Islet of Langerhans (tissue), 1 donor: ENCODE data around the gene DENND1A.

Source experiments
- FAIRE-seq: peaks from one replicate; lab custom pipeline; 2011; peaks lifted over from hg19 to GRCh38; lab: Jason Lieb, UNC

Gene DENND1A

DNA sequence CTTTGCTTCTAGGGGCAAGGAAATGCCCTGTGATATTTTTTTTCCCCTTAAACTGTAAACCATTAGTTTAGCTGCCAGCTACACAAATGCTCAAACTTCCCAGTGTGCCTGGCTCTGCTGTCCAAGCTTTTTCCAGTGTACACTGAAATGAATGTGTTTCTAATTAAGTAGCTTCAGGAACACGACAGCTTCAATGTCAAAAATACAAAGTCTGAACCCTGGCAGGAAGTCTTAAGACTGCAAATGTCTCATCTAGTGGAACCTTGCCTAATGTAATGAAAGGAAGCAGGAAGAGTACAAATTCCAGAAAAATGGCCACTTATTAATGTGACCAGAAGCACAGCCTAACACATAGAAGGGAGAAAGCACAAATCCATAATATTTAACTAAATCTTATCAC lies 318.7 kb downstream of the DENND1A start:
- no peak for FAIRE-seq

DNA sequence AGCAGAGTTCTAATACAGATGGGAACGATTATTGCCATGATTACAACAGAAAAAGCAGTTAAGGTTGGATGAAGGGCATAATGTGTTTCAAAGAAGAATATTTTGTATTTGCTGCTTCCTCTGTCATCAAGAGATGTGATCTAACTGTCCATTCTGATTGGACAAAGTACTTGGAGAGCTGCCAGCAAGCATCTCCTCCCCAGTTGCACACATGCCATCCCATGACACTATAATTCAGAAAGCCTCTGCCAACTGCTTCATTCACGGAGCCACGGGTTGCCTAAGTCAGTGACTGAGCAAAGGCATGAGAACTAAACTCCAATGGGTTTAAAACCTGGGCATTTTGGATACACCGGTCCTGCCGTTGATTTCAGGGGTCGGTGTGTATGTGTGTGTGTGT lies 320.1 kb downstream of the DENND1A start:
- FAIRE-seq, result no peak

DNA sequence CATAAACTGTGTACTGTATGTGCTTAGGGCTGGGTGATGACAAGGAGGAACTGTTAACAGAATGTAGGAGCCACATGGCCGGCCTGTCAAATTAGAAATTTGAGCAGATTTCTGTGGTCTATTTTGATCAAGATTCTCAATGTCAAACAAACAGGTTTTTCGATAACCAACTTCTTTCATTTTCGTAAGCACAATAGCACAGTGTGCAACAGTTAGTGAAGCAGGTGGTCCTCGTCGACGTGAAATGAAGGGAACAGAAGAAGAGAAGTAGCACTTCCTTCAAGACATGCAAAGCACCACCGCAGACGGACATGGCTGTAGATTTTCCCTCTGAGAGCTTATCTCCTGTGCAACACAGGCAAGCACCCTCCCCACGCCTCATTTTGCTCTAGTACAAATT lies 321.8 kb downstream of the DENND1A start:
- FAIRE-seq, result no peak

DNA sequence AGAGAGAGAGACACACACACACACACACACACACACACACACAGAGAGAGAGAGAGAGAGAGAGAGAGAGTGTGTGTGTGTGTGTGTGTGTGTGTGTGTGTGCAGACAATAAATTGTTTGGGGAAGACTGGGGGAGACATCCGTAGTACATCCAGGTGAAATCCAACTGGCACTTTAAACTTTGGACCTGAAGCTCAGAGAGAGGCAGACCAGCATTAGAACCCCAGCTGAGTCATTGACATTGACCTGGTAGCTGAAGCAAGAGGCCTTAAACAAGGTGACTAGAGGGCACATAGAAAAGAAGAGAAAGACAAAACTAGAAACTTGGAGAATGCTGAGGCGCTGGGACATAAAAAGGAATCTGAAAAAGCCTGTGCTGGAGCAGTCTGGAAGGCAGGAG lies 322.4 kb downstream of the DENND1A start:
- FAIRE-seq, result no peak

DNA sequence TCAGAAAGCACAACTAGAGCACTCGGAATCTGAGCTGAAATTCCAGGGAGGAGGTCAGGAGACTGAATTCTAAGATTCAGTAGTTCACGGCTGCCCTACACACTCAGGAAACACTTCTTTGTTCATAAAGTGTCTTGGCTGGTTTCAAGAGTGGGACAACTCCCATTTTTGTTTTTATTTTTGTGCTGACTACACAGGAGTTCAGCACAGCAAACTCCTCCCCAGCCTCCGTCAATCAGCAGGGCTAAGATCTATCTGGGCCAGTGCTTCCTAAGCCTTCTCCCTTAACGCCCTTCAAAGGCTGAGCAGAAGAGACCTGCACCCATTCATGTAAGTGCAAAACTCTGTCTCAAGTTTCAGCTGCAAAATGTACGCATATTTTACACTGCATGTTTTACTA lies 323.8 kb downstream of the DENND1A start:
- FAIRE-seq, result no peak

DNA sequence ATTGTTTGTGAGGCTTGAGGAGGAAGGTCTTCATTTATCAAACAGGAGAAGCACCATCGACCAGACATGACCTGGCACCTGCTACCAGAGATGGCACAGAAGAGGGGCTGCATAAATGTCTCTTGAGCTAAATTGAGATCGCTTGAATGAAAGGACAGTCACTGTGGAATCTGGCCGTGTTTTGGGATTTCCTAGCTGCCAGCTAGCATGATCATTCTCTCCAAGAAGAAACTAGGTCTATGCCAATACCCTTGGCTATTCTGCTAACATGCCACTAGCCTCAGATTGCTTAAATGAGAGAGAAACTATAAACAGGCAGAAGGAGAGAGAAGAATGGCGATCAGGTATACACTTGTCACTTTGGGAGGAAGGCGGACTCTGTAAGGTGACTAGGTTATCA lies 324.6 kb downstream of the DENND1A start:
- FAIRE-seq, result no peak

DNA sequence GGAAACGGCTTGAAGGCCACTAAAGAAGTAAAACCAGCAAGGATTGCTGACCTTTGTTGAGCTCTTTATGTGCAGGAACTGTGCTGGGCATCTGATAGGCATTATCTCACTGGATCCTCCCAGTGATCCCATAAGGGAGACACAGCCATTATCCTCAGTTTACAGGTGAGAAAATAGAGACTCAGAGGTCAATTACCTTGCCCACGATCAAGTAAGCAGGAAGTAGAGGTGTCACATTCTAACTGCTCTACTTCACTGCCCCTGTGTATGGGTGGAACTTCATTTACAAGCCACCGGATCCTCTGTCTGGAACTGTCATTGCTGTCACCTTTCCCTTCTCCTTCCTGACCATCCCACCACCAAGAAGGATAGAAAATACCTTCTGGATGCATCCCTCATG lies 325.1 kb downstream of the DENND1A start:
- no peak for FAIRE-seq

DNA sequence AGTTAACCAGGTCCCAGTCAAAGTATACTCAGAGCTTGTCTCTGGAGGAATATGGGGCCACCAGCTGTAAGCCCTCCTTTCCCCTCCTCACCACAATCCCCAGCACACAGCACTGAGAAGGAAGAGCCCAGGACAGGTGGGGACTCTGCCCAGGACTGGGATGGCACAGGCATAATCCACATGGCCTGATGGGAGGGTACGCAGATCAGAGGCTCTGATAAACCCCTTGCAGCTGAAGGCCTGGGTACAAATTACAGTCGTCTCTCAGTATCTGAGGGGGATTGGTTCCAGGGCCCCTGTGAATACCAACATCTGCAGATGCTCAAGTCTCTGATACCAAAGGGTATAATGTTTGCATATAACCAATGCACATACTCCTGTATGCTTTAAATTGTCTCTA lies 328.1 kb downstream of the DENND1A start:
- FAIRE-seq, result no peak

DNA sequence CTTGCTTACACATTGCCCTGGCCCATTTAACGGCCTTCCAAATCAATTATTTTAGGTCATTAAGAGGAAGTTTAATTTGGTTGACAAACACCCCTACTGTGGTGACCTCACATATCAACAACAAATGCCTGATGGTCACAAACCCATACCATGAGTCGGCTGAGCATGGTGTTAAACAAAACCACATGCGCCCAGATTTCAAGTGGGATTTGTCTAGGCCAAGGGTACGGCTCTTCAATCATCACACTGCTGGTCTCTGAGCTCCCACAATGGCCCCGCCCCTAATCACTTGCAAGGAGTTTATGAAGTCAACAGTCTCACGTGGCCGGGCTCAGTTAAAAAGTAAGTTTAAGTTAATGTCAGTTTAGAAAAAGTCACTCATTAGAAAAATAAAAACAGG lies 330.1 kb downstream of the DENND1A start:
- no peak for FAIRE-seq

DNA sequence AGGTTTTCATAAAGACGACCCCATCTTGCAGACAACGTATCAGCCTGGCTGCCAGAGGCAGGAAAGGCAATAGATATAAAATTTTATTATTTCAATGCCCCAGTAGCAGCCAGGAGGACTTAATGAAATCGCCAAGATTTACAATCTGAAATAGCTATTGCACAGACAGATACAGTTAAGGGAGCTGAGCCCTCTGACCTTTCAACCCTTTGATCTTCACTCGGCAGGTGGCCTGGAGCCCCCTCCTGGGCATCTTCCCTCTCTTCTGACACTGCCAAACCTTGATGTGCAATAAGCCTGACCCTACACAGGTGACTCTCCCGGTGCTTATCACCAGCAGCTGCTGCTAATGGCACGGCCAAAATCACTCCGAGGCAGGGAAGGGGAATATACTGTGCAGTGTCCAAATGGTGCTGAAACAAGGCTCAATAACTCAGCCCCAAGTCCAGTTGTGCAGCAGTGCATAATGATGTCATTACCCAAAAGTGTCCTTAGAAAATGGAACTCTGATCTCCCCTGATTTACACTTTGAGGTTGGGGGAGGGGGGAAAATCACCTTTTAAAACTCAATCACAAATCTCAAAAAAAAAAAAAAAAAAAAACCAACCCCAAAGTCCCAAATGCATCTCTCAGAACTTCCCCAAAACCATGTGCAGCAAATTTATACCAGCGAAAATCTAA lies 331.9 kb downstream of the DENND1A start:
- no peak for FAIRE-seq

DNA sequence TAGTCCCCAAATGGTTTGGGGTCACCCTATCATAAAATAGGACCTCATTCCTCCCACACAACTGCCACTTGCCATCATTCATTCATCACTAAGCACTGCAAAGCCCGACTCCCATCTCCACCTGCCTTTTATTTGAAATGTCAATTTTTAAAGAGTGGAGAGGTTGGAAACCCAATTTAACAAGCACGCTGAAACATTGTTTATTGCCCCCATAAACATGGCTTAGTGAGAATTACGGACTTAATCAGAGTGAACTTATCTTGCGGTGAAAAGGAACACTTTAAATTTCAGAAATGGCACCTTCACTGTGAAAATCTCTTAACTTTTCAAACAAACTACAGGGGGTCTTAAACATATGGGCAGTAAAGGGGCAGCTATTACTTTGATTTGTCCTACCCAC lies 332.9 kb downstream of the DENND1A start:
- no peak for FAIRE-seq

DNA sequence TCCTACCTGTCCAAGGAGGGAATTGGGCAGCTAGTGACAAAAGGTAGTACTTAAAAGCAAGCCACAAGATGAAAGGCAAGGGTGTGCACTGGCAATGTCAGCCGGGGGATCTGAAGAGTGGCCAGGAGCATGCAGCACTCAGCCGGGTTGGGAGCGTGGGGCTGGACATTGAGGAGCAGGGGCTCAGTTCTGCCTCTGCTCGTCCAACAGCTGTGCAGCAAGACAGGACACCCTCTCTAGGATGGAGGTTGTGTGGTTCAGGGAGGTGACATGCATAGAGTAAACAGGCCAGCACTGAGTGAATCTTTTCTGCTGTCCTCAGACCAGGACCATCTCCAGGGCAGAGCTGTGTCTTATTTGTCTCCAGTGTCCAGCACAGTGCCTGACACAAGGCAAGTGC lies 338.6 kb downstream of the DENND1A start:
- no peak for FAIRE-seq

DNA sequence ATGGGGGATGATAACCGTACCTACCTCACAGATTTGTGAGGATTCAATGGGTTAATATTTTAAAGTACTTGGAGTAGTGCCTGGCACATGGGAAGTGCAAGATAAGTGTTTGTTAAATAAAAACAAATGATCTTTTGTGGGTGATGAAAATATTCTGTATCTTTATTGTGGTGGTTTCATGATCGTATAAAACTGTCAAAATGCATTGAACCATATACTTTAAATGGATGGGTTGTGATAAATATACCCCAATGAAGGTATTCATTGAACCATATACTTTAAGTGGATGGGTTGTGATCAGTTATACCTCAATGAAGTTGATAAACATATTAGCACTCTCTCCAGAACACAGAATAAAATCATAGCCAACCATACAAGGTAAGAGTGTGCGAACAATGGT lies 339.4 kb downstream of the DENND1A start:
- FAIRE-seq, result no peak

DNA sequence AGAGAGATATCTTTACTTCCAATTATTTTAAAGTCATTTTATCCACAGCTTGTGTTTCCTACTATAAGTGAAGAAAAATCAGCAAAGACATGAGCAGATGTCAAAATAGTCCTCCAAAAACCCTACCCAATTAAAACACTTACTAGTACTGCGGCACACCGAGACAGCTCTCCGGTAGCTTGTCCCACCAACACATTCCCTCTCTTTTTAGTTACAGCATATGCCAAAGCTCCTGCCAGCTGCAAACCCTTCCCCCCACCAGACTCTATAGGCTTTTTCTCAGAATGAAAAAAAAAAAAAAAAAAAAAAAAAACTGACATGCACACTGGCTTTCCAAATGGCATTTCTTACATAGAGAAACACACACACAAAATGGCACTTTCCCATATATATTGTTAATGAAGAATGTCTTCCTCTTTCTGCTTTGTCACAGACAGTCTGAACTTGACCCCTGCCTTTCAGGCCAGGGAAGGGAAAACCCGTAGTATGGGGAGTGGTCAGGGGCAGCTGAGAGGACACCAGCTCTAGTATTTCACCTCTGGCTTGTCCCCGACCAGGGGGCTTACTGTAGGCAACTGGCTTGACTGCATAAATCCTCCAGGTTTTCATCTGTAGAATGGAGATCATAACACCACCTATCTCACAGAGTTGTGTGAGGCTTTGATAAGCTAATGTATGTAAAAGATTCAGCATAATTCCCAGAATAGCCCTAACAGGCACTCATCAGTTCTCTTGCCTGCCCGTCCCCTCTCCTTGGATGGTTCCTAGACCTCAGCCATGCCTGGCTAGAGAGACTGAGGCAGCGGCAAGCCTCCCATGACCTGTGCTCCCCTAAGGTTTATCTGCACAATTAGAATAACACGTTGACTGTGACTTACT lies 340.3 kb downstream of the DENND1A start:
- no peak for FAIRE-seq

DNA sequence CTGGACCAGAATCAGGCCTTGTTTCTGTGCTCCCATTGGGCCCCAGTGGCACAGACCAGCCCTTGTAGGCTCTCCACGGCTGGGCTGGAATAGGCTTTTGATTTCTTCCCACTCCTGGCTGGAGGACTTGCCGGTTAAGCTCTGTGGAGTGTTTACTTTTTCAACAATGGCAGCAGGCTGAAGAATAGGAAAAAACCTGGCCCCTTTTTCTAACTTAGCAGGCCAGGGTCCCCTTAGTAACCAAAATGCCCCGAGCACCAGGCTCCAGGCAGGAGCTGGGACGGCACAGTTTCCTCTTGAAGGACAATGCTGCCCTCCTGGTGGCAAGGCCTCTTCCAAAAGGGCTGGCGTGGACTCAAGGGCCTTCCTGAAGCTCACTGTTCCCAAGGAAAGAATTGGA lies 343.7 kb downstream of the DENND1A start:
- no peak for FAIRE-seq

DNA sequence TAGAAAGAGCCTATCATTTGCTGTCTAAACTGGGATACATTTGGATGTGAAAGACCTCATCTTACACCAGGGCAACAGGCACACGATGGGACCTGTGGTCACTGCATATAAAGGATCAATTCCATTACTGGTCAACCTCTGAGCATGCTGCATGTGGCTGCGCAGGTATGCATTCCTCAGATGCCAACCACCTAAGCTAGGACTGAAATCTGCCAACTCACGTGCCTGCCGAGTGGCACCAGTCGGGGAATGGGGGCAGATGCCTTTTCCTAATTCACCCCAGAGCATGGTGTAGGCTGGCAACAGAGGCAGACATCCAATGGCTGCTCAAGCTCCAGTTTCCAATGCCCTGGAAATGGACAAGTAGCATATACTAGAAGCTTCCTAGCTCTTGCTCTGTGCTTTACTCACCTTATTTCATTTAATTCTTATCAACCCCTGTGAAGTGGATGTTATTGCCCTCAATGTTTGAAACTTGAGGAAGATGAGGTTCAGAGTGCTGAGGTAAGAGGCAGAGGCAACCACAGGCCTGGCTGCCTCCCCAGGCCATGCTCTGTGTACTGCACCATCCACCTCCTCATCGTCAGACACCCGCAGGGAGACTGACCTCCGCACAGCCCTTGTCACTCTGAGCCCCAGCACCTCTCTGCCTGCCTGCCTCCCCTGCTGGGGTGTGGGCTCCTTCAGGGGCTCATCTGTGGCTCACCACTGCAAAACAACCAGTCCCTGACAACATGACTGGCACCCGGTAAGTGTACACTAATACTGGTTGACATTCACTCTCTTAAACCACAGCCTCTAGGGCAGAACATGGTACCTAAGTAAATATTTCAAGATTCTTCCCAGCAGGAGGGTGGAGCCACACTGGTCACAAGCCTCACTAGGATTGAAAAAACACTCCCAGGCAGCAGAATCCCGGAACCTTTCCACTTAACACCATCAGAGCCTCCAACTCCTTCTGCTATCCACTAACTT lies 345.4 kb downstream of the DENND1A start:
- FAIRE-seq, result no peak

DNA sequence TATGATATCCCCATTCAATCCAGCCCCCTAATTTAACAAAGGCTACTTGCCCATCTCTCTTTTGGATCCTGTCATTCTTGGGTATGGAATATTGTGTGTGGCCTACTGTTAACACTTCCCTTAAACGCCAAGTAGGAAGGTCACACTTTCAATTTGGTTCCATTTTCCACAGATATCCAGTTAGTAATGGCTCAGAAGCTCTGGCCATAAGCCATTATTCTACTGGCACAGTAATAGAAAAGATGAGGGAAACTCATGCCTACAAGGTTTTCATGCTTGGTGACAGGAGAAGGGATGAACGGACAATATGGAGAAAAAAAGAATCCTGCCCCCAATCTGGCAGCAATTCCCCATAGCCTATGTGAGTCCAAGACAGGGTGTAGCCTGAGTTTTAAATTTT lies 346.3 kb downstream of the DENND1A start:
- no peak for FAIRE-seq

DNA sequence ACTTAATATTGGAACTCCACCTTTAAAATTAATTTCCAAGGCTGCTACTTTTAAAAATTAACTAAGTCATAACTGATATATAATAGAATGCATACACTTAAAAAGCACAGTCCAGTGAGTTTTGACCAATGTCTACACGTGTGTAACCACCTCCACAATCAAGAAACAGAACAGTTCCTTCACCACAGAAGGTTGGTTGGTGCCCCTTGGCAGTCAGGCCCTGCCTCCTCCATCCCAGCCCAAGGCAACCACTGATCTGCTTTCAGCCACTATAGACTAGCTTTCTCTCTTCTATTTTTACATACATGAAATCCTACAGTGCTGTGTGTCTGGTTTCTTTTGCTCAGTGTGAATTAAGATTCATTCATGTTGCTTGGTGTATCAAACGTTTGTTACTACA lies 358.7 kb downstream of the DENND1A start:
- FAIRE-seq, result no peak

DNA sequence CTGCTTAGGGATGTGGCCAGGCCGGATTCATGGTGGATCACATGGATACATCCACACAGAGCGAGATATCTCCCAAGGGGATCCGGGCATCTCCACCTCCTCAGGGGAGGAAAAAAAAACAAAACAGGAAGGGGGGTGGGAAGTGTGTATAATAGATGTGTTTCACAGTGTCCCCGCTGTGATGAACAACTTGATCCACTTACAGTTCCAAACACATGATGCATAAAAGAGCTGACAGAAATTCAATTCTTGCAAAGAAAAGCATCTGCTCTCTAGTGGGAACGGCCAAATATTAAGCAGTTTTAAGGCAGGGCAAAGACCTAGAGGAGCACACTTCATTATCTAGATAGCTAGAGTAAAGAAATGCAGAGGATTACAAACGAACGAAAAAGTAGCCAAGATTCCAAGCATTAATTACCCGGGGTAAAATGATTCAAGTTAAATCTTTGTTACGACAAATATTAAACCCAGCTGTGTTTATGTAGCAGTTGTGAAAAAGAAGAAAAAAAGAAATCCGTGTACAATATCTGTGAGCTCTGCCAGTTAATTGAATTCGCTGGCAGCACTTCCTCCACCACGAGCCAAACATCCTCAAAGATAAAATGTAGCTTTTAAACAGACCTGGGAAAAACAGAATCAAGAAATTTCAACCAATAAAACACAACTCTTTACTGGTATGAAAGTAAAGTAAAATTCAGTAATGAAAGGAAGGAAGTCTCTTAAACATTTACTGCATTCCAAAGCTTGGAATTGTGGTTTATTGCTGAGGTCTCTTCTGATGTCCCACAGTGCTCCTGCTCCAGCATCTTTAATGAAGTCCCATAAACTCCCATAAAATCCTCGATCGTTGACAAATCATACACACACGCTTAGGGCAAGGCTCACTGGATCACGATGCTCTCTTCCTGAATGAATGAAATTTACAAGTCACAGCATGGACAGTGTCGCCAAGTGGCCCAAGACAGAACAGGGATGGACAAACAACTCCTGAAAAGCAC lies 360.9 kb downstream of the DENND1A start:
- FAIRE-seq, result no peak

DNA sequence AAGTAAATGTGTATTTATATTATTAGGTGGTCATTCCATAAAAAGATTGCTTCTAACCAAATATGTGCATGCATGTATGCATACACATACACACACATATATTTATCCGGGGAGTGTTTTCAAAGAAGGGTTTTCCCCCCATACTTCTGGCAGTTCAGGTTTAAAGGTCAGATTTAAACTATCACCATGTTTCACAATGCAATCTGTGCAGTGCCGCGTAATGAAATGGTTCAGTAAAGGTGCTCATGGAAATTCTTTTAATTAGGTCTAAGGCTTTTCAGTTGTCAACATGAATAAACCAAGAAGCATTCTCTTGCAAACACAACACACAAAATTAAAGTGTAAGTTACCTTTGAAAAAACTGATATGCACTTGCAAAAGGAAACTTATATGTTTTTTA lies 362.9 kb downstream of the DENND1A start:
- FAIRE-seq, result no peak

DNA sequence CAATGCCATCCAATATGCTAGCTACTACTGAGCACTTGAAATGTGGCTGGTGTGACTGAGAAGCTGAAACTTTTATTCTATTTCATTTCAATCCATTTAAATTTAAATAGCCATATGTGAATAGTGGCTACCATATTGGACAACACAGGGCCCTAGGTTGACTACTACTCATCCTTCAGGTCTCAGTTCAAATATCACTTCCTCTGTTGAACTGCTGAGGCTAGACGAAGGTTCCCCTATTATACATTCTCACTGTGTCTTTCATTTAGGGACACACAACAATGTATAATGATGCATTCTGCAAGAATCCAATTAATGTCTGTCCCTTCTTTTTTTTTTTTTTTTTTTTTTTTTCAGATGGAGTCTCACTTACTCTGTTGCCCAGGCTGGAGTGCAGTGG lies 365.3 kb downstream of the DENND1A start:
- no peak for FAIRE-seq
